ENCODE measurements around the gene OVOL3.

The OVOL3 gene

GRCh38 chr19:36139120-36139472 lies 28.2 kb downstream of the OVOL3 start:
- Histone ChIP-seq H3K27ac (ENCODE audit: low read length) (peak overlapping the region; percentile 87), H4K20me1 (ENCODE audit: insufficient read depth, low read length) (peaks cover 14% of the 10 kb centered on the region), H3K9me3 (ENCODE audit: insufficient read depth, low read length, severe bottlenecking) (no peaks in the 10 kb centered on the region), H3K4me3 (ENCODE audit: low read depth in 1 of 2, low read length in 2 of 2) (peak overlapping the region; percentile 75 to 80; a peak in 3 of 4 replicates), H2AFZ (ENCODE audit: low read depth, low read length) (peak overlapping the region; percentile 82), H3K9ac (ENCODE audit: low read depth, low read length) (peak overlapping the region; percentile 83), H3K36me3 (ENCODE audit: insufficient read depth, low read length) (peaks cover 17% of the 10 kb centered on the region), H3K4me1 (ENCODE audit: insufficient read depth, low read length) (peaks cover 22% of the 10 kb centered on the region), H3K27me3 (ENCODE audit: insufficient read depth, low read length, poor library complexity) (no peaks in the 10 kb centered on the region), H3K79me2 (ENCODE audit: insufficient read depth, low read length) (peaks cover 24% of the 10 kb centered on the region), H3K4me2 (ENCODE audit: insufficient read depth, low read length) (peak overlapping the region; percentile 77)
- ATAC-seq (ENCODE audit: insufficient read depth, low read depth) = no peak
- no peak for DNase-seq
- no peak for TF ChIP-seq CTCF (IDR thresholded peaks at IDR 0.05; ENCODE audit: borderline replicate concordance, extremely low read depth, low read length, poor library complexity, severe bottlenecking)
- no peak for TF ChIP-seq EZH2 (IDR thresholded peaks at IDR 0.05; ENCODE audit: borderline replicate concordance, low read depth, low read length, severe bottlenecking)

GRCh38 chr19:36139473-36140303 lies 28.7 kb downstream of the OVOL3 start, which contains the start of gene CAPNS1:
Gene CAPNS1 (plus strand): TSS chr19:36140066. CDS start chr19:36141012, 946 bp downstream.
- Histone ChIP-seq H3K27ac (ENCODE audit: low read length) (peak within 1 kb of the TSS; percentile 87), H3K4me1 (ENCODE audit: insufficient read depth, low read length) (peaks cover 22% of the 10 kb centered on the region), H3K9ac (ENCODE audit: low read depth, low read length) (peak within 1 kb of the TSS; percentile 83), H3K36me3 (ENCODE audit: insufficient read depth, low read length) (peaks cover 22% of the 10 kb centered on the region), H3K4me2 (ENCODE audit: insufficient read depth, low read length) (peak within 1 kb of the TSS; percentile 77), H3K4me3 (ENCODE audit: low read depth in 1 of 2, low read length in 2 of 2) (peak within 1 kb of the TSS; percentile 75 to 80), H3K9me3 (ENCODE audit: insufficient read depth, low read length, severe bottlenecking) (no peaks in the 10 kb centered on the region), H2AFZ (ENCODE audit: low read depth, low read length) (peak within 1 kb of the TSS; percentile 82), H3K79me2 (ENCODE audit: insufficient read depth, low read length) (peaks cover 24% of the 10 kb centered on the region), H4K20me1 (ENCODE audit: insufficient read depth, low read length) (peaks cover 14% of the 10 kb centered on the region), H3K27me3 (ENCODE audit: insufficient read depth, low read length, poor library complexity) (no peaks in the 10 kb centered on the region)
- DNase-seq (peak; percentile 94), ATAC-seq (ENCODE audit: insufficient read depth, low read depth) (peak; percentile 79)
- no peak for TF ChIP-seq EZH2 (IDR thresholded peaks at IDR 0.05; ENCODE audit: borderline replicate concordance, low read depth, low read length, severe bottlenecking)
- TF ChIP-seq CTCF (IDR thresholded peaks at IDR 0.05; ENCODE audit: borderline replicate concordance, extremely low read depth, low read length, poor library complexity, severe bottlenecking) = peak; percentile 24

GRCh38 chr19:36140304-36141038 lies 29.5 kb downstream of the OVOL3 start:
- Histone ChIP-seq H3K27ac (ENCODE audit: low read length) (peak overlapping the region; percentile 87), H3K9ac (ENCODE audit: low read depth, low read length) (peak overlapping the region; percentile 83)
- peak; percentile 38 for ATAC-seq (ENCODE audit: insufficient read depth, low read depth)

More at GRCh38 chr19:36140304-36141038, 29.5 kb downstream of the OVOL3 start:
- TF ChIP-seq CTCF (IDR thresholded peaks at IDR 0.05; ENCODE audit: borderline replicate concordance, extremely low read depth, low read length, poor library complexity, severe bottlenecking) (no peak), EZH2 (IDR thresholded peaks at IDR 0.05; ENCODE audit: borderline replicate concordance, low read depth, low read length, severe bottlenecking) (no peak)
- DNase-seq = peak; percentile 74
- Histone ChIP-seq H3K9me3 (ENCODE audit: insufficient read depth, low read length, severe bottlenecking) (no peaks in the 10 kb centered on the region), H3K36me3 (ENCODE audit: insufficient read depth, low read length) (peaks cover 30% of the 10 kb centered on the region), H3K4me3 (ENCODE audit: low read depth in 1 of 2, low read length in 2 of 2) (peak overlapping the region; percentile 75 to 80), H3K27me3 (ENCODE audit: insufficient read depth, low read length, poor library complexity) (no peaks in the 10 kb centered on the region), H3K4me2 (ENCODE audit: insufficient read depth, low read length) (peak overlapping the region; percentile 77), H3K4me1 (ENCODE audit: insufficient read depth, low read length) (peaks cover 22% of the 10 kb centered on the region), H4K20me1 (ENCODE audit: insufficient read depth, low read length) (peaks cover 14% of the 10 kb centered on the region), H3K79me2 (ENCODE audit: insufficient read depth, low read length) (peaks cover 24% of the 10 kb centered on the region), H2AFZ (ENCODE audit: low read depth, low read length) (peak overlapping the region; percentile 82)

Measured in DND-41 (cell line).